AG04450 (cell line): Measurements from ENCODE around the gene PAGE1. TPM values are rescaled to one million over a fixed set of nuclear protein-coding genes. Genes with fewer than 3 reads are reported as not detected.

ENCODE experiments used
- CTCF ChIA-PET: fragments of 300-600, 350-600 bp; formaldehyde crosslinking; extraction: SDS; loops from one replicate; lab custom pipeline; 2022; ENCODE audit warnings: antibody characterized with exemption, inconsistent platforms; lab: Charles Lee
- POLR2A ChIA-PET: fragments of 350-600 bp; formaldehyde crosslinking; extraction: SDS; loops from one replicate; lab custom pipeline; 2021; ENCODE audit warnings: antibody characterized with exemption, inconsistent platforms; lab: Yijun Ruan, JAX
- DNase-seq: peaks from one replicate; pipeline ENCODE4 v3.0.0-alpha.2; 2011; ENCODE audit warnings: low read depth, low spot score
- H3K27ac ChIP-seq: one replicate; pipeline ENCODE4 v1.5.1; 2012; ENCODE audit warnings: low read depth, low read length, control low read depth
- H3K27me3 ChIP-seq: one replicate; pipeline ENCODE4 v1.6.0; 2012; ENCODE audit warnings: low read length; ENCODE audit not compliant: control insufficient read depth, insufficient read depth
- H3K4me3 ChIP-seq: 2 replicates; pipeline ENCODE4 v1.5.1; 2011; ENCODE audit warnings: mild to moderate bottlenecking, low read depth, low read length, control low read depth
- H3K9me3 ChIP-seq: 2 replicates; pipeline ENCODE4 v1.5.1; 2012; ENCODE audit warnings: low read length; ENCODE audit not compliant: control insufficient read depth, insufficient read depth
- CTCF ChIP-seq: IDR thresholded peaks from 2 replicates; pipeline ENCODE4 v1.5.1; 2011; ENCODE audit warnings: low read depth, low read length, control low read depth, inconsistent platforms
- polyA plus RNA-seq: library from polyadenylated mRNA; depleted of rRNA; stranded (reverse); fragments of >200 nt; gene quantifications from 2 replicates; pipeline ENCODE4 v1.2.3, GENCODE V29; 2011

Gene PAGE1
- polyA plus RNA-seq, 1 experiment: not detected

- H3K27ac ChIP-seq: no peak overlapping the region
- no peak for DNase-seq
- TF ChIP-seq CTCF: no peak
- H3K27me3 ChIP-seq: no peaks in the 10 kb centered on the region
- ChIA-PET CTCF (no interaction called here), POLR2A (no interaction called here)
- no peak overlapping the region for H3K4me3 ChIP-seq
- no peaks in the 10 kb centered on the region for H3K9me3 ChIP-seq
These were observed 6.1 kb upstream of the PAGE1 start for GRCh38 chrX:49701933-49702332.

DNA sequence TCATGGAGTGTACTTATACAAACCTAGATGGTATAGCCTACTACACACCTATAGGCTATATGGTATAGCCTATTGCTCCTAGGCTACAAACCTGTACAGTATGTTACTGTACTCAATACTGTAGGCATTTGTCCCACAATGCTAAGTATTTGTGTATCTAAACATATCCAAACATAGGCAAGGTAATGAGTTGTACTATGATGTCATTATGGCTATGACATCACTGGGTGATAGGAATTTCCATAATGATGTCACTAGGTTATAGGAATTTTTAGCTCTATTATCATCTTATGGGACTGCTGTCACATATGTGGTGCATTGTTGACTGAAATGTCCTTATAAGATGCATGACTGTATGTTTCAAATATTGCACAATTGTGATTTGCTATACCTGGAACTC lies 5.5 kb upstream of the PAGE1 start:
- DNase-seq: no peak
- ChIA-PET POLR2A (no interaction called here), CTCF (no interaction called here)
- TF ChIP-seq CTCF: no peak
- no peak overlapping the region for H3K27ac ChIP-seq
- H3K9me3 ChIP-seq: no peaks in the 10 kb centered on the region
- H3K4me3 ChIP-seq: no peak overlapping the region
- H3K27me3 ChIP-seq: no peaks in the 10 kb centered on the region

DNA sequence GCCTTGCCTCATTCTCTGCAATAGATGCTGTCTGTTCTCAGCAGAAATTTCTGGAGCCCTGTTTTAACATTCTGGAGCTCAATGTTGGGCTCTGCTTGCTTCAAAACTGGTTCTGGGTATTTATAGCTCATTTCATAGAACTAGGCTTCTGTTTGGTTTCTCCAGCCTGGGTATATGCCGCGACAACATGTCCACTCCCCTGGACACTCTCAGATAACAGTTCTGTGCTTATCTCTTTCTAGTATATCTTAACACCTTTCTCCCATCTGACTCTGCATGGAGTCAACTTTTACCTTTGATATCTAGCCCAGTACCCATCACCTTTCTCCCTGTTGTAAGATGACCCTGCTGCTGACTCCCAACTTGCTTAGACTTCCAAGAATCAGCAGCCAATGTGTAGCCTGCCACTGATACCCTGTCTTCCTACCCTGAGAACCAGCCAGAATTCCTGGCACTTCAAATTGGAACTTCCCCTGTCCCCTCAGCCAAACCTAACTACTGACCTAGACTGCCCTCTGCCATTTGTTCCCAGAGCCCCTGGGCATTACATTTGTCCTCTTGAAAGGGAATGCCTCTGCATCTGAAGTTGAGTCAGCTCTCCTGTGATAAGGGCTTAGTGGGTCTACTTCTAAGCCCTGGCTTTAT lies 20.6 kb downstream of the PAGE1 start:
- ChIA-PET POLR2A (no interaction called here), CTCF (interaction anchor here (0.6 kb wide), 1 partner anchor 82 kb away, joined by 5 read pairs; no protein-coding TSS in a partner anchor)

DNA sequence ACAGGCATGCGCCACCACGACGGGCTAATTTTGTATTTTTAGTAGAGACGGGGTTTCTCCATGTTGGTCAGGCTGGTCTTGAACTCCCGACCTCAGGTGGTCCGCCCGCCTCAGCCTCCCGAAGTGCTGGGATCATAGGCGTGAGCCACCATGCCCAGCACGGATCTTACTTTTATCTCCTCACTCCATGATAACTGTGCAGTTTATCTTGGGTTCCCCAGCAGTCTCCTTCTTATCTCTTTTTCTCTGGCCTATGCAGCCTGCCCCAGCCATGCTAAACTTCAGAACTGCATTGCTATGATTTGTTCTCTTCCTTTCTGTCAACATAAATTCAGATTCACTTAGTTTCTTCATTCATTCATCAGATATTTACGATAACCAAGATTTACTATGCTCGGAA lies 22.4 kb downstream of the PAGE1 start:
- no peak for TF ChIP-seq CTCF
- POLR2A ChIA-PET: no interaction called here
- DNase-seq: no peak
- CTCF ChIA-PET: no interaction called here
- no peak overlapping the region for H3K4me3 ChIP-seq
- no peaks in the 10 kb centered on the region; the same call in 1 of the 2 replicates for H3K9me3 ChIP-seq
- H3K27ac ChIP-seq: no peak overlapping the region
- no peaks in the 10 kb centered on the region for H3K27me3 ChIP-seq

More for the DNA sequence above, 20.6 kb downstream of the PAGE1 start:
- Histone ChIP-seq H3K4me3 (no peak overlapping the region), H3K27ac (no peak overlapping the region), H3K9me3 (no peaks in the 10 kb centered on the region; the same call in 1 of the 2 replicates), H3K27me3 (no peaks in the 10 kb centered on the region)
- no peak for TF ChIP-seq CTCF
- DNase-seq: no peak

DNA sequence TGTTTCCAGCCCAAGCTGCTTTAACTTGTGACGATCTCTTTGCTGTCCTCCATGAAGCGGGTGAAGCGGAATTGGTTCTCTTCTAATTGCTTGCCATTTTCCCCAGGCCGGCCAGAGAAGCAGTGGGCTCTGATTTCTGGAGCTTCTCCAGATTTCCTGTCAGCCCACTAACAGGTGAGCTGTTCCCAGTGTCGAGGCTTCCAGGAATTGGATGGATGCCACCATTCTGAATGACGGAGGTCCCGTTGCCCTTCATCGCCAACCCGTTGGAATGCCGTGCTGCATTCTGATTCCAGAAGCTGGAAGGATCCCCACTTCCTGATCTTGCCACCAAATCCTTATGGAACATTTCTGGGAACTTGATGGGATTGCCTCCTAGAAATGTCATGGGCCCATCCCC lies 31.0 kb downstream of the PAGE1 start:
- Histone ChIP-seq H3K4me3 (no peak overlapping the region), H3K9me3 (no peaks in the 10 kb centered on the region), H3K27ac (no peak overlapping the region), H3K27me3 (no peaks in the 10 kb centered on the region)
- no peak for DNase-seq
- ChIA-PET POLR2A (no interaction called here), CTCF (no interaction called here)
- no peak for TF ChIP-seq CTCF
